ENCODE measurements around the gene RAB11A.

Gene RAB11A

GRCh38 chr15:65918357-65918920, 49.1 kb downstream of the RAB11A start:
- no peak for DNase-seq

- DNase-seq = no peak
These were observed 49.7 kb downstream of the RAB11A start for GRCh38 chr15:65918945-65919344.

GRCh38 chr15:65919353-65919752, 50.1 kb downstream of the RAB11A start:
- DNase-seq = no peak

- peak in 1 of 2 experiments; percentile 45 for DNase-seq
These were observed 50.8 kb downstream of the RAB11A start for GRCh38 chr15:65920121-65920520.

- no peak for DNase-seq
These were observed 51.6 kb downstream of the RAB11A start for GRCh38 chr15:65920825-65921309.

GRCh38 chr15:65921780-65922179, 52.5 kb downstream of the RAB11A start:
- DNase-seq = no peak

GRCh38 chr15:65922621-65923020, 53.3 kb downstream of the RAB11A start:
- no peak for DNase-seq

- no peak for DNase-seq
These were observed 54.0 kb downstream of the RAB11A start for GRCh38 chr15:65923264-65923663.

- no peak for DNase-seq
These were observed 54.7 kb downstream of the RAB11A start for GRCh38 chr15:65924004-65924403.

- DNase-seq = no peak
These were observed 56.0 kb downstream of the RAB11A start for GRCh38 chr15:65925338-65925737.

- DNase-seq = no peak
These were observed 57.2 kb downstream of the RAB11A start for GRCh38 chr15:65926459-65926858.

- no peak for DNase-seq
These were observed 57.6 kb downstream of the RAB11A start for GRCh38 chr15:65926899-65927298.

GRCh38 chr15:65927545-65927944, 58.3 kb downstream of the RAB11A start:
- DNase-seq = no peak

- no peak for DNase-seq
These were observed 60.3 kb downstream of the RAB11A start for GRCh38 chr15:65929573-65929972.

GRCh38 chr15:65930134-65930533, 60.8 kb downstream of the RAB11A start:
- no peak for DNase-seq

- no peak for DNase-seq
These were observed 61.9 kb downstream of the RAB11A start for GRCh38 chr15:65931221-65931620.

GRCh38 chr15:65935391-65935790, 66.1 kb downstream of the RAB11A start:
- DNase-seq = no peak

GRCh38 chr15:65936282-65936681, 67.0 kb downstream of the RAB11A start:
- no peak for DNase-seq

- DNase-seq = no peak
These were observed 67.8 kb downstream of the RAB11A start for GRCh38 chr15:65937054-65937453.

- DNase-seq = peak; percentile 78 to 87
These were observed 68.2 kb downstream of the RAB11A start for GRCh38 chr15:65937476-65937875.

- DNase-seq = no peak
These were observed 69.3 kb downstream of the RAB11A start for GRCh38 chr15:65938604-65939003.

- peak; percentile 89 to 91 for DNase-seq
These were observed 70.8 kb downstream of the RAB11A start for GRCh38 chr15:65939901-65940617.

GRCh38 chr15:65940618-65940909, 71.3 kb downstream of the RAB11A start:
- no peak for DNase-seq

Data from SHP77 (cell line).